Stomach (tissue), 4 donors: Measurements from ENCODE around the gene CHD6.

Experiments used
- CTCF ChIP-seq, 7 experiments: fragments of 450-650 bp in 4 of 7; fragments of 200-600 bp in 3 of 7; sonication (generic) in 3 of 7; IDR thresholded peaks; one replicate each; pipeline ENCODE4 v1.5.1; 2016 to 2019; ENCODE audit warnings: antibody characterized with exemption in 7 of 7, control low read depth in 2 of 7, mild to moderate bottlenecking in 1 of 7
- EP300 ChIP-seq: sonication (generic); formaldehyde crosslinking; IDR thresholded peaks from one replicate; pipeline ENCODE4 v1.6.1; 2017; ENCODE audit warnings: antibody characterized with exemption
- POLR2A ChIP-seq, 4 donors: fragments of 450-650 bp; IDR thresholded peaks; one replicate each; pipeline ENCODE4 v1.6.1; 2016; ENCODE audit warnings: antibody characterized with exemption in 4 of 4, control low read depth in 2 of 4, mild to moderate bottlenecking in 1 of 4, moderate library complexity in 1 of 4
- POLR2AphosphoS5 ChIP-seq, 3 donors: sonication (generic); formaldehyde crosslinking; IDR thresholded peaks; one replicate each; pipeline ENCODE4 v1.6.1; 2016; ENCODE audit warnings: antibody characterized with exemption in 3 of 3

- TF ChIP-seq EP300 (no peak), POLR2A (IDR thresholded peaks at IDR 0.05) (no peak), CTCF (IDR thresholded peaks at IDR 0.05) (no peak), POLR2AphosphoS5 (IDR thresholded peaks at IDR 0.05) (no peak)
Measured at GRCh38 chr20:41456351-41456750, 161.8 kb downstream of the CHD6 start.
